GM18502 (cell line): ENCODE measurements around the gene ALDH1A2.
"Not testable (repeated sequence)": the region's sequence is repeated elsewhere in the genome, so short reads cannot be mapped to it uniquely, and the experiment has no call there.

Experiments used
- ATAC-seq: cut with Tn5 transposase; IDR thresholded peaks from one replicate; pipeline ENCODE4 v1.9.1; 2021; ENCODE audit warnings: mild to moderate bottlenecking; ENCODE audit not compliant: unreplicated experiment, poor library complexity

ALDH1A2 gene

GRCh38 chr15:58003810-58004209 is 61.7 kb downstream of the ALDH1A2 start:
- no peak for ATAC-seq

GRCh38 chr15:58002338-58003126 is 63.0 kb downstream of the ALDH1A2 start:
- no peak for ATAC-seq

GRCh38 chr15:57999699-58000098 is 65.8 kb downstream of the ALDH1A2 start:
- not testable (repeated sequence) for ATAC-seq

GRCh38 chr15:57996561-57996960 is 69.0 kb downstream of the ALDH1A2 start:
- no peak for ATAC-seq

GRCh38 chr15:57994221-57995049 is 71.1 kb downstream of the ALDH1A2 start:
- no peak for ATAC-seq

- no peak for ATAC-seq
These were observed 71.9 kb downstream of the ALDH1A2 start for GRCh38 chr15:57993409-57994145.

- ATAC-seq, result no peak
These were observed 72.7 kb downstream of the ALDH1A2 start for GRCh38 chr15:57992761-57993355.

- ATAC-seq, result no peak
These were observed 92.0 kb downstream of the ALDH1A2 start for GRCh38 chr15:57973534-57973933.

GRCh38 chr15:57972864-57973263 is 92.6 kb downstream of the ALDH1A2 start:
- no peak for ATAC-seq

GRCh38 chr15:57969996-57970395 is 95.5 kb downstream of the ALDH1A2 start:
- ATAC-seq, result no peak

GRCh38 chr15:57969355-57969754 is 96.2 kb downstream of the ALDH1A2 start:
- no peak for ATAC-seq

- ATAC-seq, result no peak
These were observed 102.6 kb downstream of the ALDH1A2 start for GRCh38 chr15:57962887-57963286.

- no peak for ATAC-seq
These were observed 103.6 kb downstream of the ALDH1A2 start for GRCh38 chr15:57961919-57962318.

- no peak for ATAC-seq
These were observed 108.4 kb downstream of the ALDH1A2 start for GRCh38 chr15:57957113-57957512.

- no peak for ATAC-seq
These were observed 111.6 kb downstream of the ALDH1A2 start for GRCh38 chr15:57953874-57954273.

GRCh38 chr15:57951328-57951932 is 114.1 kb downstream of the ALDH1A2 start:
- no peak for ATAC-seq

GRCh38 chr15:57950381-57950946 is 115.0 kb downstream of the ALDH1A2 start:
- no peak for ATAC-seq

GRCh38 chr15:57949374-57949943 is 116.1 kb downstream of the ALDH1A2 start:
- ATAC-seq, result no peak
